ENCODE measurements around the gene DNAH3. TPM values are rescaled to one million over a fixed set of nuclear protein-coding genes. Genes with fewer than 3 reads are reported as not detected.

The DNAH3 gene
- total and polyA plus RNA-seq, 2 of the 13 experiments (the other 11 are each of a cell fraction or from before 2014, with no cell fraction given): 0.07 to 0.08 TPM

DNA sequence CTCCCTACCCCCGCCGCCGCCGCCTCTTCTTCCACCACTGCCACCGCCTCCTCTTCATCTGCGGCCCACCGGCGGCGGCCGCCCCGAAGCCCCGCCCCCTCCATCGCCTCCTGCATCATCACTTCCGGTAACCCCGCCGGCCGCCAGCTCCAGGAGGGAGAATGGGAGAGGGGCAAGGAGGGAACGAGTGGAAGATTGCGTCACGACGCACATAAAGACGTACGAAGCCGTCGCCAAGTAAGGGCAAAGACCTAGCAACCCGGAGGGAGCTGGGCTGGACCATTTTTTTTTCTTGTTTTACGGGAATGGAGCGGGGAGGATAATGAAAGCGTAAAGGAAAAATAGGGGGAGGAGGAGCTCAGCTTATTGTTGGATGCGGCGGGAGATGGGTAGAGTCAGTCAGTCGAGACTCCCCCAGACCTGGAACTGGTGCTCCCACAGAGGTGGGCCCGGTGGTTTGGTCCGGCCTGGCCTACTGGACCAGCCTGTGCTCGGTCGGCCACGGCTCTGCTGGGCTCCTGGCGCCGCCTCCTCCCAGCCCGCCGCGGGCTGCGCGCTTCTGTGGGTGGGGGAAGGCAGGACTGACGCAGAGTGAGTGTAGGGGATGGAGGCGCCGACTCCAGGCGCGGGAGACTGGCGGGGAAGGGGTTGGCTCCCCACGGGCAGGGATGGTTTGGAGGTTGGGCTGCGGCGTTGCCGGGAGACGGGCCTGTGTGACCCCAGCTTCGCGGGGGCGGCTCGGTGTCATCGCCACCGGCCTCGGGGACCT lies 250.2 kb downstream of the DNAH3 start, which contains the start of the genes DCUN1D3 and LYRM1 (continued):
- TF ChIP-seq, protein P1, sequence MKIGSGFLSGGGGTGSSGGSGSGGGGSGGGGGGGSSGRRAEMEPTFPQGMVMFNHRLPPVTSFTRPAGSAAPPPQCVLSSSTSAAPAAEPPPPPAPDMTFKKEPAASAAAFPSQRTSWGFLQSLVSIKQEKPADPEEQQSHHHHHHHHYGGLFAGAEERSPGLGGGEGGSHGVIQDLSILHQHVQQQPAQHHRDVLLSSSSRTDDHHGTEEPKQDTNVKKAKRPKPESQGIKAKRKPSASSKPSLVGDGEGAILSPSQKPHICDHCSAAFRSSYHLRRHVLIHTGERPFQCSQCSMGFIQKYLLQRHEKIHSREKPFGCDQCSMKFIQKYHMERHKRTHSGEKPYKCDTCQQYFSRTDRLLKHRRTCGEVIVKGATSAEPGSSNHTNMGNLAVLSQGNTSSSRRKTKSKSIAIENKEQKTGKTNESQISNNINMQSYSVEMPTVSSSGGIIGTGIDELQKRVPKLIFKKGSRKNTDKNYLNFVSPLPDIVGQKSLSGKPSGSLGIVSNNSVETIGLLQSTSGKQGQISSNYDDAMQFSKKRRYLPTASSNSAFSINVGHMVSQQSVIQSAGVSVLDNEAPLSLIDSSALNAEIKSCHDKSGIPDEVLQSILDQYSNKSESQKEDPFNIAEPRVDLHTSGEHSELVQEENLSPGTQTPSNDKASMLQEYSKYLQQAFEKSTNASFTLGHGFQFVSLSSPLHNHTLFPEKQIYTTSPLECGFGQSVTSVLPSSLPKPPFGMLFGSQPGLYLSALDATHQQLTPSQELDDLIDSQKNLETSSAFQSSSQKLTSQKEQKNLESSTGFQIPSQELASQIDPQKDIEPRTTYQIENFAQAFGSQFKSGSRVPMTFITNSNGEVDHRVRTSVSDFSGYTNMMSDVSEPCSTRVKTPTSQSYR (CRISPR knock-in tag; IDR thresholded peaks at IDR 0.05; ENCODE audit: borderline replicate concordance): peak; percentile 69; the same call in 1 of the 2 replicates
- TF ChIP-seq ZNF350 (CRISPR knock-in tag; IDR thresholded peaks at IDR 0.05; ENCODE audit: borderline replicate concordance, low read depth) (peak; percentile 85; the same call in 1 of the 2 replicates), TARDBP (CRISPR knock-in tag; IDR thresholded peaks at IDR 0.05) (peak; percentile 73; the same call in 1 of the 2 replicates), SCMH1 (CRISPR knock-in tag; IDR thresholded peaks at IDR 0.05; ENCODE audit: borderline replicate concordance) (no peak), IKZF1 (IDR thresholded peaks at IDR 0.05) (no peak), ZFAT (CRISPR knock-in tag; conservative IDR thresholded peaks at IDR 0.05) (no peak), FOXO1 (CRISPR knock-in tag; IDR thresholded peaks at IDR 0.05) (peak; percentile 48), SRF (IDR thresholded peaks at IDR 0.05; ENCODE audit: low read depth, low read length) (peak; percentile 94), ZNF34 (CRISPR knock-in tag; IDR thresholded peaks at IDR 0.05; ENCODE audit: borderline replicate concordance) (no peak; the same call in 1 of the 2 replicates), CBFB (CRISPR knock-in tag; IDR thresholded peaks at IDR 0.05) (peak; percentile 83), GATA4 (IDR thresholded peaks at IDR 0.05; ENCODE audit: borderline replicate concordance, low read depth) (0 out of 2 replicates have a peak, but pooled peaks have one; percentile 38), ZNF20 (CRISPR knock-in tag; IDR thresholded peaks at IDR 0.05) (no peak; the same call in 1 of the 2 replicates), ZSCAN25 (CRISPR knock-in tag; IDR thresholded peaks at IDR 0.05) (peak; percentile 60; the same call in 1 of the 2 replicates), NRL (CRISPR knock-in tag; IDR thresholded peaks at IDR 0.05; ENCODE audit: borderline replicate concordance) (peak; percentile 94), ZBTB1 (CRISPR knock-in tag; IDR thresholded peaks at IDR 0.05; ENCODE audit: borderline replicate concordance) (0 out of 2 replicates have a peak, but pooled peaks have one; percentile 23)
- TF ChIP-seq, protein P2, sequence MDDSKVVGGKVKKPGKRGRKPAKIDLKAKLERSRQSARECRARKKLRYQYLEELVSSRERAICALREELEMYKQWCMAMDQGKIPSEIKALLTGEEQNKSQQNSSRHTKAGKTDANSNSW (CRISPR knock-in tag; IDR thresholded peaks at IDR 0.05; ENCODE audit: borderline replicate concordance): peak; percentile 93
- TF ChIP-seq, protein P3, sequence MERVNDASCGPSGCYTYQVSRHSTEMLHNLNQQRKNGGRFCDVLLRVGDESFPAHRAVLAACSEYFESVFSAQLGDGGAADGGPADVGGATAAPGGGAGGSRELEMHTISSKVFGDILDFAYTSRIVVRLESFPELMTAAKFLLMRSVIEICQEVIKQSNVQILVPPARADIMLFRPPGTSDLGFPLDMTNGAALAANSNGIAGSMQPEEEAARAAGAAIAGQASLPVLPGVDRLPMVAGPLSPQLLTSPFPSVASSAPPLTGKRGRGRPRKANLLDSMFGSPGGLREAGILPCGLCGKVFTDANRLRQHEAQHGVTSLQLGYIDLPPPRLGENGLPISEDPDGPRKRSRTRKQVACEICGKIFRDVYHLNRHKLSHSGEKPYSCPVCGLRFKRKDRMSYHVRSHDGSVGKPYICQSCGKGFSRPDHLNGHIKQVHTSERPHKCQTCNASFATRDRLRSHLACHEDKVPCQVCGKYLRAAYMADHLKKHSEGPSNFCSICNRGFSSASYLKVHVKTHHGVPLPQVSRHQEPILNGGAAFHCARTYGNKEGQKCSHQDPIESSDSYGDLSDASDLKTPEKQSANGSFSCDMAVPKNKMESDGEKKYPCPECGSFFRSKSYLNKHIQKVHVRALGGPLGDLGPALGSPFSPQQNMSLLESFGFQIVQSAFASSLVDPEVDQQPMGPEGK (CRISPR knock-in tag; IDR thresholded peaks at IDR 0.05): 0 out of 2 replicates have a peak, but pooled peaks have one; percentile 55
- TF ChIP-seq, protein P4, sequence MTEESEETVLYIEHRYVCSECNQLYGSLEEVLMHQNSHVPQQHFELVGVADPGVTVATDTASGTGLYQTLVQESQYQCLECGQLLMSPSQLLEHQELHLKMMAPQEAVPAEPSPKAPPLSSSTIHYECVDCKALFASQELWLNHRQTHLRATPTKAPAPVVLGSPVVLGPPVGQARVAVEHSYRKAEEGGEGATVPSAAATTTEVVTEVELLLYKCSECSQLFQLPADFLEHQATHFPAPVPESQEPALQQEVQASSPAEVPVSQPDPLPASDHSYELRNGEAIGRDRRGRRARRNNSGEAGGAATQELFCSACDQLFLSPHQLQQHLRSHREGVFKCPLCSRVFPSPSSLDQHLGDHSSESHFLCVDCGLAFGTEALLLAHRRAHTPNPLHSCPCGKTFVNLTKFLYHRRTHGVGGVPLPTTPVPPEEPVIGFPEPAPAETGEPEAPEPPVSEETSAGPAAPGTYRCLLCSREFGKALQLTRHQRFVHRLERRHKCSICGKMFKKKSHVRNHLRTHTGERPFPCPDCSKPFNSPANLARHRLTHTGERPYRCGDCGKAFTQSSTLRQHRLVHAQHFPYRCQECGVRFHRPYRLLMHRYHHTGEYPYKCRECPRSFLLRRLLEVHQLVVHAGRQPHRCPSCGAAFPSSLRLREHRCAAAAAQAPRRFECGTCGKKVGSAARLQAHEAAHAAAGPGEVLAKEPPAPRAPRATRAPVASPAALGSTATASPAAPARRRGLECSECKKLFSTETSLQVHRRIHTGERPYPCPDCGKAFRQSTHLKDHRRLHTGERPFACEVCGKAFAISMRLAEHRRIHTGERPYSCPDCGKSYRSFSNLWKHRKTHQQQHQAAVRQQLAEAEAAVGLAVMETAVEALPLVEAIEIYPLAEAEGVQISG (CRISPR knock-in tag; IDR thresholded peaks at IDR 0.05): no peak
- TF ChIP-seq, protein P5, sequence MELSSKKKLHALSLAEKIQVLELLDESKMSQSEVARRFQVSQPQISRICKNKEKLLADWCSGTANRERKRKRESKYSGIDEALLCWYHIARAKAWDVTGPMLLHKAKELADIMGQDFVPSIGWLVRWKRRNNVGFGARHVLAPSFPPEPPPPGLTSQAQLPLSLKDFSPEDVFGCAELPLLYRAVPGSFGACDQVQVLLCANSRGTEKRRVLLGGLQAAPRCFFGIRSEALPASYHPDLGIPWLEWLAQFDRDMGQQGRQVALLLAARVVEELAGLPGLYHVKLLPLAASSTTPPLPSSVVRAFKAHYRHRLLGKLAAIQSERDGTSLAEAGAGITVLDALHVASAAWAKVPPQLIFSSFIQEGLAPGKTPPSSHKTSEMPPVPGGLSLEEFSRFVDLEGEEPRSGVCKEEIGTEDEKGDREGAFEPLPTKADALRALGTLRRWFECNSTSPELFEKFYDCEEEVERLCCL (CRISPR knock-in tag; IDR thresholded peaks at IDR 0.05; ENCODE audit: borderline replicate concordance): peak; percentile 25; the same call in 1 of the 2 replicates

Measured in HepG2 (cell line).